Embryonic facial prominence (tissue), 1 donor: ENCODE data around the gene TRIM66.

Experiments used
- DNase-seq: peaks from one replicate; pipeline ENCODE4 v3.0.0-alpha.2; 2016; ENCODE audit errors: extremely low spot score

The TRIM66 gene

GRCh38 chr11:8658321-8659057 is 24.0 kb downstream of the TRIM66 start:
- no peak for DNase-seq

- DNase-seq = no peak
These were observed 26.2 kb downstream of the TRIM66 start for GRCh38 chr11:8656291-8656690.

- no peak for DNase-seq
These were observed 28.0 kb downstream of the TRIM66 start for GRCh38 chr11:8654503-8654902.

- no peak for DNase-seq
These were observed 30.3 kb downstream of the TRIM66 start for GRCh38 chr11:8652140-8652539.

- no peak for DNase-seq
These were observed 32.0 kb downstream of the TRIM66 start for GRCh38 chr11:8650401-8650990.

GRCh38 chr11:8649361-8649760 is 33.1 kb downstream of the TRIM66 start:
- no peak for DNase-seq

- no peak for DNase-seq
These were observed 35.6 kb downstream of the TRIM66 start for GRCh38 chr11:8646873-8647272.

GRCh38 chr11:8642196-8642841 is 40.1 kb downstream of the TRIM66 start:
- no peak for DNase-seq

- DNase-seq = no peak
These were observed 41.1 kb downstream of the TRIM66 start for GRCh38 chr11:8641332-8641731.

GRCh38 chr11:8640267-8640906 is 42.1 kb downstream of the TRIM66 start:
- no peak for DNase-seq

GRCh38 chr11:8639655-8640054 is 42.8 kb downstream of the TRIM66 start:
- DNase-seq = no peak

GRCh38 chr11:8638300-8638699 is 44.2 kb downstream of the TRIM66 start:
- no peak for DNase-seq

GRCh38 chr11:8636127-8636526 is 46.3 kb downstream of the TRIM66 start:
- DNase-seq = no peak

GRCh38 chr11:8634498-8634897 is 48.0 kb downstream of the TRIM66 start:
- DNase-seq = no peak

- DNase-seq = no peak
These were observed 50.9 kb downstream of the TRIM66 start for GRCh38 chr11:8631395-8632118.

GRCh38 chr11:8624698-8625097 is 57.8 kb downstream of the TRIM66 start:
- DNase-seq = no peak

- DNase-seq = no peak
These were observed 61.3 kb downstream of the TRIM66 start for GRCh38 chr11:8621147-8621546.

- no peak for DNase-seq
These were observed 65.4 kb downstream of the TRIM66 start for GRCh38 chr11:8617063-8617462.

- DNase-seq = no peak
These were observed 67.0 kb downstream of the TRIM66 start for GRCh38 chr11:8615291-8616032.

- no peak for DNase-seq
These were observed 68.0 kb downstream of the TRIM66 start for GRCh38 chr11:8614497-8614896.

GRCh38 chr11:8613036-8613435 is 69.4 kb downstream of the TRIM66 start:
- DNase-seq = no peak
